ENCODE results near the gene ARL10. TPM values are rescaled to one million over a fixed set of nuclear protein-coding genes. Genes with fewer than 3 reads are reported as not detected.

The ARL10 gene
- total and polyA plus RNA-seq, 2 donors from 2014 or later = 2.9 to 6.2 TPM

DNA sequence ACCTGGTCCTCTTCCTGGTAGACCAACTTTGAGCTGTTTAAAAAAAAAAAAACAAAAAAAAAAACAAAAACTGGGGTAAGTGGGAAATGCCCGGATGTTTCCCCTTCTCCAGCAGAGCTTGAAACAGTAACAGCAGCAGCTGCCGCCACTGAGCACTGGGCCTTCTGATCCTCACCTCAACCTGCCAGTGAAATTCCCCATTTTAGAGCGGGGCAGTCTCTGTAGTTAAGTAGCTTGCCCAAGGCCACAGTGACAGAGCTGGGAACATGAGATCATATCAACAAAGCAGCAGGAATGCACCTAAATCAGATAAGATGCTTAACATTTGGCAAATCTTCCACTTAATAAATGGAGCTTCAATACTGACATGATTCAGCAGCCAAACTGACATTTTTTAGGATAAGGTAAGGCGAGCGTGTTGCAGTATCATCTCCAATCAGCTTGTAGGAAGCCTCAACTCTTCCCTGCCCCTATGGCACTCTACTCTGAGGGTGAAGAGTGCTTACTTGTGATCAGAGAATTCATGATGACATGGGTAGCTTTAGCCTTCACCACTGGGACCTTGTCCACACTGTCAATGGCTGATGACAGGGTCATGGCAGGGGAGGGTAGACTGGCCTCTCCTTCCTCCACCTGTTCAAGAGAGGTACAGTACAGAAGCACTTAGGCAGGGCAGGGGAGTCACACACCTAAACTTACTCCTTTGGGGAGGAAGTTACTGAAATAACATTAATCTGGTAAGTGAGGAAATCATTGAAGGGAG is 13.0 kb upstream of the ARL10 start:
- Histone ChIP-seq H3K27me3 (ENCODE audit: control insufficient read depth, insufficient read depth, low read length) (no peaks in the 10 kb centered on the region), H3K9ac (ENCODE audit: low read length in 3 of 3) (no peak overlapping the region), H3K36me3 (ENCODE audit: control insufficient read depth in 2 of 3, insufficient read depth in 3 of 3, low read length in 3 of 3) (peaks cover 12 to 89% (median 59%) of the 10 kb centered on the region in 3 donors), H3K4me1 (ENCODE audit: control insufficient read depth in 2 of 3, insufficient read depth in 2 of 3, low read depth in 1 of 3, low read length in 3 of 3) (peaks cover 0 to 2% (median 0%) of the 10 kb centered on the region in 3 donors), H3K9me3 (ENCODE audit: control insufficient read depth in 2 of 3, insufficient read depth in 1 of 3, low read length in 3 of 3) (no peaks in the 10 kb centered on the region), H3K27ac (ENCODE audit: low read depth in 2 of 2, low read length in 2 of 2) (no peak overlapping the region), H3K4me3 (ENCODE audit: low read length in 3 of 3) (no peak overlapping the region)
- DNase-seq (no peak), FAIRE-seq (no peak)
- intact Hi-C loops (cut with DNase I) = no loop called here
- TF ChIP-seq, protein P1, sequence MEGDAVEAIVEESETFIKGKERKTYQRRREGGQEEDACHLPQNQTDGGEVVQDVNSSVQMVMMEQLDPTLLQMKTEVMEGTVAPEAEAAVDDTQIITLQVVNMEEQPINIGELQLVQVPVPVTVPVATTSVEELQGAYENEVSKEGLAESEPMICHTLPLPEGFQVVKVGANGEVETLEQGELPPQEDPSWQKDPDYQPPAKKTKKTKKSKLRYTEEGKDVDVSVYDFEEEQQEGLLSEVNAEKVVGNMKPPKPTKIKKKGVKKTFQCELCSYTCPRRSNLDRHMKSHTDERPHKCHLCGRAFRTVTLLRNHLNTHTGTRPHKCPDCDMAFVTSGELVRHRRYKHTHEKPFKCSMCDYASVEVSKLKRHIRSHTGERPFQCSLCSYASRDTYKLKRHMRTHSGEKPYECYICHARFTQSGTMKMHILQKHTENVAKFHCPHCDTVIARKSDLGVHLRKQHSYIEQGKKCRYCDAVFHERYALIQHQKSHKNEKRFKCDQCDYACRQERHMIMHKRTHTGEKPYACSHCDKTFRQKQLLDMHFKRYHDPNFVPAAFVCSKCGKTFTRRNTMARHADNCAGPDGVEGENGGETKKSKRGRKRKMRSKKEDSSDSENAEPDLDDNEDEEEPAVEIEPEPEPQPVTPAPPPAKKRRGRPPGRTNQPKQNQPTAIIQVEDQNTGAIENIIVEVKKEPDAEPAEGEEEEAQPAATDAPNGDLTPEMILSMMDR (IDR thresholded peaks at IDR 0.05; ENCODE audit: borderline replicate concordance, extremely low read depth, insufficient read depth) = no peak

DNA sequence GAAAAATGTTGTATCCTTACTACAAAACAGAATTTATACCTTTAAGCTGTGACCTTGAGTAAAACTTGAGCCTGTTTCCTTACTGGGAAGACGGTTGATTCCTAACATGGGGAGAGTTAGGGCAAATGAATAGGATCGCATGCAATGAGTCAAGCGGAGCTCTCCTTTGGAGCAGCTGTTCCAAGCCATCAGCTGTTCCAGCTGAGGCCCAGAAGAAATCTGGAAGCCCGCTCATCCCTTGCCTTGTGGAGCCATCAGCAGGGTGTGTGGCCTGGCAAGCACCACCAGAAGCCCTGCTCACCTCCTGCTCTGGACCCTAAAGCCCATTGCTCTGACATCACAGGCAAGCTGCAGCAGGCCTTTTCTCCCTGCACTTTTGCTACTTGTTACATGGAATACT is 11.8 kb upstream of the ARL10 start:
- H3K27ac ChIP-seq (ENCODE audit: low read depth in 2 of 2, low read length in 2 of 2) = no peak overlapping the region
- H3K4me3 ChIP-seq (ENCODE audit: low read length in 3 of 3) = no peak overlapping the region
- DNase-seq (no peak), FAIRE-seq (no peak)
- H3K9me3 ChIP-seq (ENCODE audit: control insufficient read depth in 2 of 3, insufficient read depth in 1 of 3, low read length in 3 of 3) = no peaks in the 10 kb centered on the region
- H3K9ac ChIP-seq (ENCODE audit: low read length in 3 of 3) = no peak overlapping the region
- H3K4me1 ChIP-seq (ENCODE audit: control insufficient read depth in 2 of 3, insufficient read depth in 2 of 3, low read depth in 1 of 3, low read length in 3 of 3) = peaks cover 0 to 2% (median 0%) of the 10 kb centered on the region in 3 donors
- peaks cover 12 to 76% (median 54%) of the 10 kb centered on the region in 3 donors for H3K36me3 ChIP-seq (ENCODE audit: control insufficient read depth in 2 of 3, insufficient read depth in 3 of 3, low read length in 3 of 3)
- TF ChIP-seq, protein P1 (IDR thresholded peaks at IDR 0.05; ENCODE audit: borderline replicate concordance, extremely low read depth, insufficient read depth) = no peak
- H3K27me3 ChIP-seq (ENCODE audit: control insufficient read depth, insufficient read depth, low read length) = no peaks in the 10 kb centered on the region
- intact Hi-C loops (cut with DNase I) = no loop called here

DNA sequence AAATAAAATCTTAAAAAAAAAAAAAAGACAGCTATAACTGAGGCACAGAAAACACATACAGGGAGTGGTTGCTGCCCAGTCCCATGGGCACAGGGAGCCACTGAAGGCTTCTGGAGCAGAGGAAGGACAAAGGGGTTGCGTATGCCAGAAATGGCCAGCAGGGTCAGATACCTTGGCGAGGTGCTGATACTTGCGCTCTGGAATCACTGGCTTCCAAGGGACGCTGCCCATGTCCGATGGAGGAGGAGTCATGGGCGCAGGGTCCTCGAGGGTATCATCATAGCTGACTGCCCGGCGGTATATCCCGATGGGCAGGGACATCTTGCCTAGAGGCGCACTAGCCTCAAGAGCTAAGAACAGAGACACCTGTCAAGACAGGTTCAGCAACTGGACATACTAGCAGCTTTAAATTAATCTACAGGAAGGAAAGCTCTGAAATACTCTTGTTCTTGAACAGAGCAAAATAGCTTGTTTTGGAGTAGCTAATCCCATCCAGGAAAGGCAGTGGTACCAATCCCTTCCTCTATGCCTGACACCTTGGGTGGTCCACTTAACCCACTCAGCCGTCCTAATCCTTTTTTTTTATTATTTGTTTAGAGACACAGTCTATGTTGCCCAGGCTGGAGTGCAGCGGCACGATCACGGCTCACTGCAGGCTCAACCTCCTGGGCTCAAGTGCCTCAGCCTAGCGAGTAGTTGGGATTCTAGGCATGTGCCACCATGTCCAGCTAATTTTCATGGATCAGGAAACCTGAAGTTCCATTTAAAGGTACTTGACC is 9.7 kb upstream of the ARL10 start:
- Histone ChIP-seq H3K27me3 (ENCODE audit: control insufficient read depth, insufficient read depth, low read length) (no peaks in the 10 kb centered on the region), H3K9me3 (ENCODE audit: control insufficient read depth in 2 of 3, insufficient read depth in 1 of 3, low read length in 3 of 3) (no peaks in the 10 kb centered on the region), H3K36me3 (ENCODE audit: control insufficient read depth in 2 of 3, insufficient read depth in 3 of 3, low read length in 3 of 3) (peaks cover 11 to 57% (median 38%) of the 10 kb centered on the region in 3 donors), H3K4me3 (ENCODE audit: low read length in 3 of 3) (no peak overlapping the region), H3K27ac (ENCODE audit: low read depth in 2 of 2, low read length in 2 of 2) (no peak overlapping the region), H3K9ac (ENCODE audit: low read length in 3 of 3) (no peak overlapping the region), H3K4me1 (ENCODE audit: control insufficient read depth in 2 of 3, insufficient read depth in 2 of 3, low read depth in 1 of 3, low read length in 3 of 3) (peaks cover 0 to 6% (median 0%) of the 10 kb centered on the region in 3 donors)
- intact Hi-C loops (cut with DNase I) = no loop called here
- DNase-seq (peak in 3 of 5 donors; percentile 16 to 27 (median 25)), FAIRE-seq (no peak)
- TF ChIP-seq, protein P1 (IDR thresholded peaks at IDR 0.05; ENCODE audit: borderline replicate concordance, extremely low read depth, insufficient read depth) = no peak

All from kidney (tissue), 14 donors.